LNCAP (cell line): ENCODE measurements around the gene MTMR2.

Experiments
- CTCF ChIP-seq: fragments of 450-650 bp; IDR thresholded peaks from 2 replicates; pipeline ENCODE4 v1.5.1; 2017; ENCODE audit warnings: mild to moderate bottlenecking

MTMR2 gene

DNA sequence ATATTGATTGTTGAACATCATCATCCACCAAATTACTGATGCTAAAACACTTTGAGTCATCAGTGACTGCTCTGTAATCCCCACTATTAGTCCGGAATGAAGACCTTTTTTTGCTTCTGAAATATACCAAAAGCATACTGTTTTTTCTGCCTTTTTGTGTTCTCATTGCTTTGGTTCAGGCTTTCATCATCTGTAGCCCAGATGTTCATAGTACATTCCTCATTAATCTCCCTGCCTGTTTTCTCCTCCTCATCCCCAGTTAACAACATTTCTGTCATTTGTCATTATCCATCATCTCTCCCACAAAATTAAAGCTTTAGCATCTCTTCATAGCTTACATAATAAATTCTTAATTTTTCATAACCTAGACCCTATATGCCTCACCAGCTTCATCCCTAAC, 124.4 kb downstream of the MTMR2 start:
- TF ChIP-seq CTCF, result no peak

DNA sequence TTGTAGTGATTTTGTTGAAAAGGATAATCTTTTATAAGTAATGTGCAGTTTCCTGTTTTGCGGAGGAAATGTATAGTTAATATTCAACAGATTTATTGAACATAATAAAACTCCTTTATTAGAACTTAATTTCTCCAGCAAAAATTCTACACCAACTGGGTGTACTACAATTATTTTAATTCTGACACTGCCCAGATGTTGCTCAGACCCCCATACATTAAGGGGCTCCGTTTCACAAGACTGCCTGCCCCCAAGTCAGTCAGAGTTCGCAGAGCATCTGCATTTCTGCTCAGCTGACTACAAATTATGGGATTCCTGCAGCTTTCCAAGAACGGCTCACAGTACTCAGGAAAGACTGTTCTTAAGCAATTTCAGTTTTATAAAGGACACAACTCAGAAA, 127.4 kb downstream of the MTMR2 start:
- no peak for TF ChIP-seq CTCF

GRCh38 chr11:95795627-95796295, 128.1 kb downstream of the MTMR2 start:
- TF ChIP-seq CTCF, result no peak

DNA sequence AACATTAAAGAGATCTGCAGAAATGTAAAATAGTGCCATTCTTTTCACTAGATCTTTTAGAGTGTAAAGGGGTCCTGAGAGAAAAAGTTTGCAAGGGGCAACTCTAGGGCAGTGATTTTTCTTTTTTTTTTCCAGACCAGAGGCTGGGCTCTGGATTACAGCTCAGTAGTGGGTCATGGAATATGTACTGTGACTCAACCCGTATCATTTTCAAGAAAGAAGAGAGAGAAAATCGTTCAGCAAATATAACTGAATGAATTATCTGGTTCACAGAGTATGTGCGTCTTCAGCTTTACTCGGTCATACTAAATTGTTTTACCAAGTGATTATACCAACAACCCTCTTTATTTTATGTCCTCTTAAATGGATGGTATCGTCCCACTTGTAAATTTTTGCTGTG, 129.8 kb downstream of the MTMR2 start:
- no peak for TF ChIP-seq CTCF

DNA sequence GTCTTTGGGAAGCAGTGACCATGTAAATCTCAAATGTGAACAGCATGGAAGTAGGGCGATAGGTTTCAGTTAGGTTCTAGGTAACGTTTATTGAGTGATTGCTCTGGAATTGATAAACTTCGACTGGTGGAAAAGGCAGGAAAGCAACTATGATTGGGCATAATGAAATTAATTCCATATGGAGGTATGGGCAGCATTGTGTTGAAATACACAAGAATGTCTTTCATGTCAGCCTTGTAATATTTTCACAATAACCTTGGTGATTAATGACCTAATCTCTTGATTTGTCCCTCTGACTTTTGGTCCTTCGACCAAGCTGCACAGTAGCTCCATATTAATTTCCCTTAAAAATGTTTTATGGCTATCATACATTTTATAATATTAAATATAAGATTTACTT, 130.8 kb downstream of the MTMR2 start:
- TF ChIP-seq CTCF, result no peak

DNA sequence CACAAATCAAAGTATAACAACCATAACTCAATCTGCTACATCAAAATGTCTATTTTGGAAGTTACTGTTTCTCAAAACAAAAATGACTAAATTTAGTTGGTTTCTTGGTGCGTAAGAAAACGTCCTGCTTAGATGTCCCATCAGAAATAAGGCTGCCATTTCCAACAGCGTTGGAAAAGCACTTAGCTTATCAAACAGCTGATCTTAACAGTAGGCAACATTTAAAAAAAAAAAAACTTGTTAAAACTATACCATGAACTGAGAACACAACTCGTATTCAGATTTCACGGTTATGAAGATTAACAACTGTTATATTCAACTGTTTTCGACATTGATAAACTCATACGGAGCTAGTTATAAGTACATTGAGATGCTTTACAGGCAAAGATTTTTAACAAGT, 131.2 kb downstream of the MTMR2 start:
- TF ChIP-seq CTCF, result no peak

- no peak for TF ChIP-seq CTCF
Observed at GRCh38 chr11:95792200-95792599, 131.7 kb downstream of the MTMR2 start.

DNA sequence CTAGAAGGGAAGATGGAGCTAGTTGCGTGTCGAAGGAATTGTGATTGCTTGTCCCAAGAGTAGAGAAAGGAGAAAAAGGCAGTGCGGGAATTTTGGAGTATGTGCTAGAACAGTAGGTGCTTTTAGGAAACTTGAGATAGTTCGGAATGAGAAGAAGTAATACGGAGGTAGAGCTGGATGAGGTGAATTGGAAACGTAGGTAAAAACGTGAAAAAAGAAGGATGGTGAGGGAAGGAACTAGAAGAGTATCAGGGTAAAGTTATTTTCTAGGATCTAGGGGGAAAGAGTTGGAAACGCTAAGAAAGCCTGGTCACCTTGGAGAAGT, 132.2 kb downstream of the MTMR2 start:
- no peak for TF ChIP-seq CTCF
